ENCODE data around the gene OSBPL2. TPM values are rescaled to one million over a fixed set of nuclear protein-coding genes. Genes with fewer than 3 reads are reported as not detected.

Gene OSBPL2
- polyA plus RNA-seq, 4 donors = 19.9 to 36.9 (median 29.3) TPM

DNA sequence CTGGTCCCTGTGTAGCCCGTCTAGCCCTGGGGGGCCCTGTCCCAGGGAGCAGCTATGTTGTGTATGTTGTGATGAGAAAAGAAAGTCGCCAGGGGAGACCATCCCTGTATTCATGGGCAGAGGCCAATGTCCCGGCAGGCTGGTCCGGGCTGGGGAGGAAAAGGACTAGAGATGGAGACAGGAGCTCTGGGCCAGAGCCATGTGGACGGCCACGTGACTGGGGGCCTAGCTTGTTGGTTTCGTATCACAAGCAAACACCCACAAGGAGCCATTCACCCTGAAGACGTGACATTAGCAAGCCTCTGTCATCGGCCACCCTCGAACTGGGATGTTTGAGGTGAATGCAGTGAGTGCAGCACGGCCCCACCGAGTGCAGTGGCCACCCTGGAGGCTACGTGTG is 15.3 kb upstream of the OSBPL2 start:
- Histone ChIP-seq H3K27ac (ENCODE audit: low read depth in 1 of 3, low read length in 2 of 3) (no peak overlapping the region), H3K4me1 (ENCODE audit: control insufficient read depth in 3 of 3, insufficient read depth in 2 of 3, low read depth in 1 of 3, low read length in 2 of 3) (peaks cover 0 to 8% (median 3%) of the 10 kb centered on the region in 3 donors), H3K36me3 (ENCODE audit: control insufficient read depth in 3 of 3, insufficient read depth in 2 of 3, low read depth in 1 of 3, low read length in 3 of 3) (no peaks in the 10 kb centered on the region), H3K27me3 (ENCODE audit: control insufficient read depth in 3 of 3, insufficient read depth in 3 of 3, low read length in 3 of 3) (peaks cover 24 to 52% (median 29%) of the 10 kb centered on the region in 3 donors), H3K4me3 (ENCODE audit: low read depth in 1 of 3, low read length in 3 of 3) (no peak overlapping the region), H3K9me3 (ENCODE audit: control insufficient read depth in 2 of 2, insufficient read depth in 1 of 2, low read depth in 1 of 2, low read length in 1 of 2) (no peaks in the 10 kb centered on the region)
- DNase-seq (no peak), FAIRE-seq (no peak)
- 68 to 74% (median 73%) methylated on average over 13 of the region's 13 CpGs for WGBS, 3 donors

DNA sequence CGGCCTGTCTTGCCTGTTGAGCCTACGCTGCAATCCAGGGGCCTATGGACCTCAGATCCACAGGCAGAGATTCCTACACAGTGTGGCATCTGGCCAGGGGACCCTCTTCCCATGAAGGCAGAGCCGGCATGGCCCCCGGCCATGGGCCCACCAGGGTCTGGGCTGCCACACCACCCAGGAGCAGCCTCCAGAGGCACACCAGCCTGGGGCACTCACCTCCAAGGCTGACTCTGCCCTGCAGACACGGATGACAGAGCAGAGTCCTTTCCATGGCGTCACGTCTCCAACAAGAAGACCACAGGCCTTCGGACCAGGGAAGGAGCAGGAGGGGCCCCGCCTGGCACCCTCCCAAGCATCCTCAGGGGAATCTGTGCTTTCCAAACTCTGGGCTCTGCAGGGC is 14.8 kb upstream of the OSBPL2 start:
- peaks cover 19 to 46% (median 23%) of the 10 kb centered on the region in 3 donors for H3K27me3 ChIP-seq (ENCODE audit: control insufficient read depth in 3 of 3, insufficient read depth in 3 of 3, low read length in 3 of 3)
- WGBS, 3 donors = 74 to 81% (median 76%) methylated on average over 8 to 9 of the region's 9 CpGs
- H3K9me3 ChIP-seq (ENCODE audit: control insufficient read depth in 2 of 2, insufficient read depth in 1 of 2, low read depth in 1 of 2, low read length in 1 of 2) = no peaks in the 10 kb centered on the region
- H3K27ac ChIP-seq (ENCODE audit: low read depth in 1 of 3, low read length in 2 of 3) = no peak overlapping the region
- no peak overlapping the region for H3K4me3 ChIP-seq (ENCODE audit: low read depth in 1 of 3, low read length in 3 of 3)
- no peaks in the 10 kb centered on the region for H3K36me3 ChIP-seq (ENCODE audit: control insufficient read depth in 3 of 3, insufficient read depth in 2 of 3, low read depth in 1 of 3, low read length in 3 of 3)
- no peak for DNase-seq
- FAIRE-seq = no peak
- H3K4me1 ChIP-seq (ENCODE audit: control insufficient read depth in 3 of 3, insufficient read depth in 2 of 3, low read depth in 1 of 3, low read length in 2 of 3) = peaks cover 0 to 8% (median 3%) of the 10 kb centered on the region in 3 donors

DNA sequence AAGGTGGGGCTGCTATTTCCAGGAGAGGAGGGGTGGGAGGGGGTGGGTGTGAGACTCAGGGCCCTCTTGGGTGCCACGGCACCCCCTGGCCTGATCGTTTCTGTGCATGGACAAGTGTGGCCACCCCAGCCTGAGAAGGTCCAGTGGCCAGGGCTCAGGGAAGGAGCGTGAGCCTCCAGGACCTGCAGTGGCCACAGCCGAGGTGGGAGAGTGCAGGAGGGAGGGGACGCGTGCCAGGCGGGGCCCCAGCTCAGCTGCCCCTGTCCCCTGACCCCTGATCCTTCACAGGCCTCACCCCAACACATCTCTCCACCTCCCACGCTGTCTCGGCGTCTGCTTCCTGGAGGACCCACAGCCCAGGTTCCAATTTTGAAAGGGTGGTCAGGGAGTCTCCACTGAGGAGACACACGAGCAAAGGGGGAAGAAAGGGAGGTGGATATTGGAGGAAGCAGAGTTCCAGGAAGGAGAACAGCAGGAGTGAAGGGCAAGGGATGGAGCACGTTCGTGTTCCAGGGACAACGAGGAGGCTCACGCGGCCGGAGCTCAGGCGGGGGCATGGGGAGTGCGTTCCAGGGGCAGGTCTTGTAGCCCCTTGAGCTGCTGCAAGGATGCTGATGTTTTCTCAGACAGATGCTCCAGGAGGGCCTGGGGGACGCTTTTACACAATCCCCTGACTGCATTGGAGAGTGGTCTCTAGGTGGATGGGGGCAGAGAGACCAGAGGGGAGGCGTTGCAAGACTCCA is 14.0 kb upstream of the OSBPL2 start:
- WGBS, 3 donors = 52 to 65% (median 62%) methylated on average over 21 of the region's 21 CpGs
- DNase-seq (no peak), FAIRE-seq (no peak)
- no peak overlapping the region for H3K27ac ChIP-seq (ENCODE audit: low read depth in 1 of 3, low read length in 2 of 3)
- H3K36me3 ChIP-seq (ENCODE audit: control insufficient read depth in 3 of 3, insufficient read depth in 2 of 3, low read depth in 1 of 3, low read length in 3 of 3) = no peaks in the 10 kb centered on the region
- H3K27me3 ChIP-seq (ENCODE audit: control insufficient read depth in 3 of 3, insufficient read depth in 3 of 3, low read length in 3 of 3) = peaks cover 19 to 39% (median 23%) of the 10 kb centered on the region in 3 donors
- H3K4me3 ChIP-seq (ENCODE audit: low read depth in 1 of 3, low read length in 3 of 3) = no peak overlapping the region
- peaks cover 0 to 8% (median 2%) of the 10 kb centered on the region in 3 donors for H3K4me1 ChIP-seq (ENCODE audit: control insufficient read depth in 3 of 3, insufficient read depth in 2 of 3, low read depth in 1 of 3, low read length in 2 of 3)
- no peaks in the 10 kb centered on the region for H3K9me3 ChIP-seq (ENCODE audit: control insufficient read depth in 2 of 2, insufficient read depth in 1 of 2, low read depth in 1 of 2, low read length in 1 of 2)

DNA sequence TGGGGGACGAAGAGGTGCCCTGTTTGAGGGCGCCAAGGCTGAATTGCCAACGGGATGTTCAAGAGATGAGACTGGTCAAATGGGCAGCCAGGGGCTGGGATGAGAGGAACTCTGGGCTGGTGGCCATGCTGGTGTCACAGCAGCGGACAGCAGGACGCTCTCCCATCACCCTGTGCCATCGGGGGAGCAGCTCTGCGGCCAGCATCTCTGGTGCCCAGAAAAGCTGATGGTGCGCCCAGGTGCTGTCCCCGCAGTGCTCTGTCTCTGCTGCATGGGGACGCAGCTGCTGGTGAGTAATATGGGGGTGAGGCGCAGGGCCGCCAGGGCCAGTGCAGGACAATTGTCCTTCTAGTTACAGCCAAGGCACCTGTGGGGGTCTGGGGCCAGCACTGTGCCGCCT is 13.3 kb upstream of the OSBPL2 start:
- Histone ChIP-seq H3K27ac (ENCODE audit: low read depth in 1 of 3, low read length in 2 of 3) (no peak overlapping the region), H3K9me3 (ENCODE audit: control insufficient read depth in 2 of 2, insufficient read depth in 1 of 2, low read depth in 1 of 2, low read length in 1 of 2) (no peaks in the 10 kb centered on the region), H3K27me3 (ENCODE audit: control insufficient read depth in 3 of 3, insufficient read depth in 3 of 3, low read length in 3 of 3) (peaks cover 14 to 36% (median 21%) of the 10 kb centered on the region in 3 donors), H3K4me1 (ENCODE audit: control insufficient read depth in 3 of 3, insufficient read depth in 2 of 3, low read depth in 1 of 3, low read length in 2 of 3) (peaks cover 0 to 8% (median 0%) of the 10 kb centered on the region in 3 donors), H3K4me3 (ENCODE audit: low read depth in 1 of 3, low read length in 3 of 3) (no peak overlapping the region), H3K36me3 (ENCODE audit: control insufficient read depth in 3 of 3, insufficient read depth in 2 of 3, low read depth in 1 of 3, low read length in 3 of 3) (no peaks in the 10 kb centered on the region)
- 86 to 91% (median 88%) methylated on average over 13 of the region's 13 CpGs for WGBS, 3 donors
- DNase-seq = no peak
- no peak for FAIRE-seq

DNA sequence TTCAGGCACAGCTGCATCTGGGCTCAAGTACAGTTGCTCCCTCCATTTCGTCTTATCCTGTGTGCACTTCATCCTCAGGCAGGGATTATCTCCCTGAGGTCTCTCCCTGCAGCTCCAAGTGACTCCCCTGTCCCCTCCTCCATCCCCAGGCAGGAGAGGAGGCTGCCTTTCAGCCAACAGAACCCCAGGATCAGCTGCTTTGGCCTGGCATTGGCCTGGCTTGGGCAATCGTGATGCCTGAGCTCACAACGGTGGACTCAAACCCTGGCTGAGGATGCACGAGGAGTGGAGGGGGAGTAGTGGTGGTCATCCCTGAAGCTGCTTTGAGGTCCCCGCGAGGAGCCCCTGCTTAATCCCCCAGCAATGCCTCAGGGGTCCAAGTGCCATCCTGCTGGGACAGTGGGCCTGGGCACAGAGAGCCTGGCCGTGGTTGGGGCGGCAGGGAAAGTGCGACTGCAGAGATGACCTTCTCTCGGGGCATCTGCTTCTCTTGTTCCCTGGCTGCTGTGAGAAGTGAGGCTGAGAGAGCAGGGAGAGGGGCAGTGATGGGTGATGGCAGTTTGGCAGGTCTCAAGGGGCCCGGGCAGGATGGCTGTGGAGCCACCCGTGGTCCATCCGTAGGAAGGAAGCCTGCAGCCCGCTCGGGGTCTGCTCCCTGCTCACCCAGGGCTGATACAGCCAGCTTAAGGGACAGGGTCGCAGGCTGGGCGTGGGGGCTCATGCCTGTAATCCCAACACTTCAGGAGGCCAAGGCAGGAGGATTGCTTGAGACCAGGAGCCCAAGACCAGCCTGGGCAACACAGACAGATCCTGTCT is 12.3 kb upstream of the OSBPL2 start:
- Histone ChIP-seq H3K4me3 (ENCODE audit: low read depth in 1 of 3, low read length in 3 of 3) (no peak overlapping the region), H3K27me3 (ENCODE audit: control insufficient read depth in 3 of 3, insufficient read depth in 3 of 3, low read length in 3 of 3) (peaks cover 7 to 29% (median 18%) of the 10 kb centered on the region in 3 donors), H3K27ac (ENCODE audit: low read depth in 1 of 3, low read length in 2 of 3) (no peak overlapping the region), H3K9me3 (ENCODE audit: control insufficient read depth in 2 of 2, insufficient read depth in 1 of 2, low read depth in 1 of 2, low read length in 1 of 2) (no peaks in the 10 kb centered on the region), H3K4me1 (ENCODE audit: control insufficient read depth in 3 of 3, insufficient read depth in 2 of 3, low read depth in 1 of 3, low read length in 2 of 3) (peaks cover 0 to under 1% (median 0%) of the 10 kb centered on the region in 3 donors), H3K36me3 (ENCODE audit: control insufficient read depth in 3 of 3, insufficient read depth in 2 of 3, low read depth in 1 of 3, low read length in 3 of 3) (no peaks in the 10 kb centered on the region)
- no peak for FAIRE-seq
- DNase-seq = no peak
- WGBS, 3 donors = 78 to 86% (median 80%) methylated on average over 17 of the region's 17 CpGs

DNA sequence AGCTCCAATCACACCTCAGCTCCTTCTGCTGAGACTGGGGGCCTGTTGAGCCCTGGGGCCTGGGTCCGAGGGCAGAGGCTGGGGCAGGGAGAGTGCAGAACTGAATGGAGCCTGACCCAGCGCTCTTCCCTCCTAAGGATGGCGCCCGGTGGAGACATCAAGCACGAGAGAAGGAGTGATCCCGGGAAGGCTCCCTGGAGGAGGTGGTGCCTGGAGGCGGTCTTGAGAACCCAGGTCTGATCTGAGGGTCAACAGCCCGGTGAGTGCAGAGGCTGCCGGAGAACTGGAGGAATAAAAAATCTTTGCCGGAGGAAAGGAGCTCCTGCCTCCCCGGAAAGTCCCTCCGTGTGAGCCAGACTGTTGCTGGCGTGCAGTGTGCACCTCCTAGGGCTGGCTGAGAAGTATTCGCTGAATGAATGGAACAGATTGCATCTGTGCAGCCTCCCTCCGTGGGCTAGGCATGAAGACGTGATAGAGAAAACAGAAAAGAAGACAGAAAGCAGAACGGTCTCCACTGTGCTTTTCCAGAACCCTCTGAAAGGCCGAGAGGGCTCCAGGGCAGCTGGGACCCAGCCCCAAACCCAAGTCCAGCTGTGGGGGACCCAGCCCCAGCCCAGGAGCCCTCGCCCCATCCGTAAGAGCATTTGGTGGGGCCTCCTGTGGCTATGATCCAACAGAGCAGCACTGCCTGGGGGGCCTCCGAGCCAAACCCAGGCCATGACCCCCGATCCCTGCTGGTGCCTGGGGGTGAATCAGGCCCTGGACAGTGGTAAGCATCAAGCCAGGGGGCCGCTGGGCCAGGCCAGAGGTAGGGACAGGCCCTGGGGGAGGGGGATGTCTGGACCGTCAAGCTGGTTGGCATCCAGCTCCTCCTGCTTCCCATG is 11.4 kb upstream of the OSBPL2 start:
- Histone ChIP-seq H3K9me3 (ENCODE audit: control insufficient read depth in 2 of 2, insufficient read depth in 1 of 2, low read depth in 1 of 2, low read length in 1 of 2) (no peaks in the 10 kb centered on the region), H3K27me3 (ENCODE audit: control insufficient read depth in 3 of 3, insufficient read depth in 3 of 3, low read length in 3 of 3) (peaks cover 3 to 20% (median 11%) of the 10 kb centered on the region in 3 donors), H3K36me3 (ENCODE audit: control insufficient read depth in 3 of 3, insufficient read depth in 2 of 3, low read depth in 1 of 3, low read length in 3 of 3) (no peaks in the 10 kb centered on the region), H3K4me3 (ENCODE audit: low read depth in 1 of 3, low read length in 3 of 3) (no peak overlapping the region), H3K4me1 (ENCODE audit: control insufficient read depth in 3 of 3, insufficient read depth in 2 of 3, low read depth in 1 of 3, low read length in 2 of 3) (no peaks in the 10 kb centered on the region), H3K27ac (ENCODE audit: low read depth in 1 of 3, low read length in 2 of 3) (no peak overlapping the region)
- DNase-seq = no peak
- 73 to 78% (median 73%) methylated on average over 24 of the region's 24 CpGs for WGBS, 3 donors
- FAIRE-seq = no peak

DNA sequence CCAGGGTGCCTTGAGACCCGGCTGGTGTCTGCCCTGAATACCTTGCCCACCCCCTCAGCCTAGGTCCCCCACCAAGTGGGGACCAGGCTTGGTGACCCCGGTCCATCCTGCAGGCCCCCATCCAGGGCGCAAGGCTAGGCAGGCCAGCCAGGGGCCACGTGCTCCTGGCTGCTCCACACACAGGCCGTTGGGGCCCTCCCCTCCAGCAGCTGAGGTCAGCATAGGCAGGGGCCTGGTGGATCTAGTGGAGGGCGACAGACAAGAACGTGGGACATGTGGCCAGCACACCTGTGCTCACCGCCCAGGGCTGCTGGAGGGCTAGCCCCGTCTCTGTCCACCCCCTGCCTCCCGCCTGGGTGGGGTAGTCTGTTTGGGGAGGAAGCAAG is 10.7 kb upstream of the OSBPL2 start:
- no peak overlapping the region for H3K4me3 ChIP-seq (ENCODE audit: low read depth in 1 of 3, low read length in 3 of 3)
- peaks cover 0 to 14% (median 5%) of the 10 kb centered on the region in 3 donors for H3K27me3 ChIP-seq (ENCODE audit: control insufficient read depth in 3 of 3, insufficient read depth in 3 of 3, low read length in 3 of 3)
- H3K4me1 ChIP-seq (ENCODE audit: control insufficient read depth in 3 of 3, insufficient read depth in 2 of 3, low read depth in 1 of 3, low read length in 2 of 3) = no peaks in the 10 kb centered on the region
- H3K27ac ChIP-seq (ENCODE audit: low read depth in 1 of 3, low read length in 2 of 3) = no peak overlapping the region
- no peaks in the 10 kb centered on the region for H3K9me3 ChIP-seq (ENCODE audit: control insufficient read depth in 2 of 2, insufficient read depth in 1 of 2, low read depth in 1 of 2, low read length in 1 of 2)
- 37 to 57% (median 56%) methylated on average over 8 to 10 of the region's 10 CpGs for WGBS, 3 donors
- FAIRE-seq (no peak), DNase-seq (no peak)
- H3K36me3 ChIP-seq (ENCODE audit: control insufficient read depth in 3 of 3, insufficient read depth in 2 of 3, low read depth in 1 of 3, low read length in 3 of 3) = no peaks in the 10 kb centered on the region
